Choroid plexus epithelial cell (primary cell): Measurements from ENCODE around the gene ZNF19.
A peak's percentile ranks its signal among the peaks of the same experiment; 100 is the strongest.

ENCODE experiments used
- DNase-seq: peaks from one replicate; pipeline ENCODE4 v3.0.0-alpha.2; 2010; ENCODE audit warnings: low read depth
- H3K4me3 ChIP-seq: 2 replicates; pipeline ENCODE4 v1.5.1; 2011; ENCODE audit warnings: low read depth, mild to moderate bottlenecking, control low read depth, low read length, moderate library complexity
- CTCF ChIP-seq: conservative IDR thresholded peaks from 2 replicates; pipeline ENCODE4 v1.5.1; 2011; ENCODE audit warnings: low read depth, mild to moderate bottlenecking, control low read depth, inconsistent platforms, low read length, moderate library complexity

The ZNF19 gene

DNA sequence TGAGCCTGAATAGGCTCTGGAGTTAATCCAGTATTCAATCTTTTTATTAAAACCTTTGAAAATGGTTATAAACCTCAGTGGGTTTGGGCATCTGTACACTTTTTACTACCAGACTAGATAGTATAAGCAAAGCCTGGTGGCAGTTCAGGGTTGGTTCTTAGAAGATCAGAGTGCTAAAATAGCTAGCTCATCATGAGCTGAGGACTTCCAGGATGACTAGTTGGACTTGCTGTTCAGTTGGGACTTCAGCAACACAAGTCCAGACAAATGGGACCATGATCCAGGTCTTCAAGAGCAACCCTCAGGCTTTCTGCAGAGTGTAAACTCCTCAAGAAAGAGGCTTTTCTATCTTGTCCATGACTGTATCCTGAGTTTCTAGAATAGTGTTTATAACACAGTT is 1.2 kb upstream of the ZNF19 start:
- TF ChIP-seq CTCF = no peak
- H3K4me3 ChIP-seq = no peak overlapping the region
- DNase-seq = no peak

DNA sequence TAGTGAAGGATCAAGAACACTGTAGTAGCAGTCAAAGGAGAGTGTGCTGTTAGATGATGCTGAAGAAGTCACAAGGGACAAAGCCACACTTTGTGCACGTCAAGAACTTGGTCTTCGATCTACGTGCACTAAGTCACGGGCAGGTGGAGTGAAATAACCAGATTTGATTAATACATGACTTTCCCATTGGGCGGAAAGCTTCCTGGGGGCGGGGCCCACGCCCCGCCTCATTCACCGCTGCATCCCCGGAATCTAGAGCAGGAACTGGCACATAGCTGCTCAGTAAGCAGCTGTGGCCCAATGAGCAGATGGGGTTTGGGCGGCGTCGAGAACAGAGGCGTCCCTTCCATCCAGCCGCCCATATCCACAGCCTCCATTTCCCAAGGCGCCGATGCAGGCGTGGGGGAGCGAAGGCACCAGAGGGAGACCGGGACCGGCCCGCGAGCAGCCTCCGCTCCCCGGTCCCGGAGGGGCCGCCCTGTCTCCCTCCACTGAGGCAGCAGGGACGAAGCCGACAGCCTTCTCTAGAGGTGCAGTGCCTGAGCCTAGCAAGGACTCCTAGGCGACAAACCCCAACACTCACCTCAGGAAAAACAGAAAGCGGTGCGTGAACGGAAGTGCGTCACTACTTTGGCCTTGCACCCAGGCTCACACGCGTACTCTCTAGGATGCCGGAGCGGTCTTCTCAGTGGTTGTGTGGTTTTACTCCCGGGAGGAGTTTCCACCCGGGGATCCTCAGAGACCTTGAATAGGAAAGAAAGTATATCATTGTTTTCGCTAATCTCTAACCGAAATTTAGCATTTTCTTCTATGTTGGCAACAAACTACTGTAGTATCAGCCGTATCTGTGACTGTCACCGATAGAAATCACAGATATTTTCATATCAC is 4.9 kb downstream of the ZNF19 start:
- DNase-seq = peak; percentile 97
- peak overlapping the region; percentile 95 for H3K4me3 ChIP-seq
- no peak for TF ChIP-seq CTCF

- no peak overlapping the region for H3K4me3 ChIP-seq
- no peak for DNase-seq
- no peak for TF ChIP-seq CTCF
Observed at GRCh38 chr16:71482569-71482968, 6.6 kb downstream of the ZNF19 start.

DNA sequence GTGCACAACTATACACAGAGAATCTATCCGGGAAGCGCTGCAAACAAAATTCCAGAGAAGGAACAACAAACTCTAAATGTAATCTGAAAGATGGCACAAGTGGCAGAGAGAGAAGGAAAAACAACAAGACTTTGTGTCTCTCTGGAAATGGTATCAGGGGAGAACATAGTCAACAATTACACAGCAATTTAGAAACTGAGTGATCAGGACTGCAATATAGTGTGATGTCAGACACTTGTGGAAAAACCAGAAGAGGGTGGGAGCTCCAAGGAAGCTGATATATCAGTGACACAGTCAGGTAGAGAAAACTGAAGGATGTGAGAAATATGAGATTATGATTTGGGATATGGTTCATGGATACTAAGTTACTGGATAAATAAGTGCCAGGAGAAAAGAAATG is 8.2 kb downstream of the ZNF19 start:
- TF ChIP-seq CTCF = no peak
- no peak overlapping the region for H3K4me3 ChIP-seq
- DNase-seq = no peak

GRCh38 chr16:71479420-71479819 is 9.7 kb downstream of the ZNF19 start:
- peak; percentile 71 for DNase-seq
- H3K4me3 ChIP-seq = no peak overlapping the region
- TF ChIP-seq CTCF = peak; percentile 82

GRCh38 chr16:71476457-71477124 is 12.5 kb downstream of the ZNF19 start:
- DNase-seq = no peak
- no peak for TF ChIP-seq CTCF
- H3K4me3 ChIP-seq = no peak overlapping the region
